ENCODE measurements around the gene TTC34.
A peak's percentile ranks its signal among the peaks of the same experiment; 100 is the strongest.
"Not testable (repeated sequence)": the region's sequence is repeated elsewhere in the genome, so short reads cannot be mapped to it uniquely, and the experiment has no call there.

TTC34 gene

GRCh38 chr1:2750766-2751730 lies 50.4 kb downstream of the TTC34 start:
- DNase-seq; intact Hi-C loops (cut with DNase I): not testable (repeated sequence)

DNA sequence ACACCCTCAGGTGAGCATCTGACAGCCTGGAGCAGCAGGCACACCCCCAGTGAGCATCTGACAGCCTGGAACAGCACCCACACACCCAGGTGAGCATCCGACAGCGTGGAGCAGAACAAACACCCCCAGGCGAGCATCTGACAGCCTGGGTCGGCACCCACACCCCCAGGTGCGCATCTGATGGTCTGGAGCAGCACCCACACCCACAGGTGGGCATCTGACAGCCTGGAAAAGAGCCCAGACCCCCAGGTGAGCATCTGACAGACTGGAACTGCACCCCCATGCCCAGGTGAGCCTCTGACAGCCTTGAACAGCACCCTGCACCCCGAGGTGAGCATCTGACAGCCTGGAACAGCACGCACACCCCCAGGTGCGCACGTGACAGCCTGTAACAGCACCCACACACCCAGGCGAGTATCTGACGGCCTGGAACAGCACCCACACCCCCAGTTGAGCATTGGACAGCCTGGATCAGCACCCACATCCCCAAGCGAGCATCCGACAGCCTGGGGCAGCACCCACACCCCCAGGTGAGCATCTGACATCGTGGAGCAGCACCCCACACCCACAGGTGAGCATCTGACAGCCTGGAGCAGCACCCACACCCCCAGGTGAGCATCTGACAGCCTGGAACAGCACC lies 51.3 kb downstream of the TTC34 start:
- intact Hi-C loops (cut with DNase I); DNase-seq: not testable (repeated sequence)

GRCh38 chr1:2748626-2749025 lies 52.9 kb downstream of the TTC34 start:
- DNase-seq; intact Hi-C loops (cut with DNase I): not testable (repeated sequence)

DNA sequence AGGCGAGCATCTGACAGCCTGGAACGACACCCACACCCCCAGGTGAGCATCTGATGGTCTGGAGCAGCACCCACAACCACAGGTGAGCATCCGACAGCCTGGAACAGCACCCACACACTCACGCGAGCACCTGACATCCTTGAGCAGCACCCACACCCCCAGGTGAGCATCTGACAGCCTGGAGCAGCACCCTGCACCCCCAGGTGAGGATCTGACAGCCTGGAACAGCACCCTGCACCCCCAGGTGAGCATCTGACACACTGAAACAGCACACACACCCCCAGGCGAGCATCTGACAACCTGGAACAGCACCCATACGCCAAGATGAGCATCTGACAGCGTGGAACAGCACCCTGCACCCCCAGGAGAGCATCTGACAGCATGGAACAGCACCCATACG lies 106.7 kb downstream of the TTC34 start:
- DNase-seq; intact Hi-C loops (cut with DNase I): not testable (repeated sequence)

GRCh38 chr1:2690180-2690579 lies 111.3 kb downstream of the TTC34 start:
- intact Hi-C loops (cut with DNase I); DNase-seq: not testable (repeated sequence)

GRCh38 chr1:2688336-2688665 lies 113.2 kb downstream of the TTC34 start:
- intact Hi-C loops (cut with DNase I); DNase-seq: not testable (repeated sequence)

GRCh38 chr1:2687638-2688335 lies 113.7 kb downstream of the TTC34 start:
- DNase-seq: peak in 10 of 42 donors; percentile 7 to 43 (median 25)
- intact Hi-C loops (cut with DNase I): not testable (repeated sequence)

GRCh38 chr1:2687174-2687591 lies 114.3 kb downstream of the TTC34 start:
- intact Hi-C loops (cut with DNase I): not testable (repeated sequence)
- DNase-seq: peak in 1 of 42 donors; percentile 33

DNA sequence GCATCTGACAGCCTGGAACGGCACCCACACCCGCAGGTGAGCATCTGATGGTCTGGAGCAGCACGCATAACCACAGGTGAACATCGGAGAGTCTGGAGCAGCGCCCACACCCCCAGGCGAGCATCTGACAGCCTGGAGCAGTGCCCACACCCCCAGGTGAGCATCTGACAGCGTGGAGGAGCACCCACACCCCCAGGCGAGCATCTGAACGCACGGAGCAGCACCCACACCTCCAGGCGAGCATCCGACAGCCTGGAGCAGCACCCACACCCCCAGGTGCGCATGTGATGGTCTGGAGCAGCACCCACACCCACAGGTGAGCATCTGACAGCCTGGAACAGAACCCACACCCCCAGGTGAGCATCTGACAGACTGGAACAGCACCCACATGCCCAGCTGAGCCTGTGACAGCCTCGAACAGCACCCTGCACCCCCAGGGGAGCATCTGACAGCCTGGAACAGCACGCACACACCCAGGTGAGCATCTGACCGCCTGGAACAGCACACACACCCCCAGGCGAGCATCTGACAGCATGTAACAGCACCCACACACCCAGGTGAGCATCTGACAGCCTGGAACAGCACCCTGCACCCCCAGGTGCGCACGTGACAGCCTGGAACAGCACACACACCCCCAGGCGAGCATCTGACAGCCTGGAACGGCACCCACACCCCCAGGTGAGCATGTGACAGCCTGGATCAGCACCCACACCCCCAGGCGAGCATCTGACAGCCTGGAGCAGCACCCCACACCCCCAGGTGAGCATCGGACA lies 115.2 kb downstream of the TTC34 start:
- DNase-seq; intact Hi-C loops (cut with DNase I): not testable (repeated sequence)

DNA sequence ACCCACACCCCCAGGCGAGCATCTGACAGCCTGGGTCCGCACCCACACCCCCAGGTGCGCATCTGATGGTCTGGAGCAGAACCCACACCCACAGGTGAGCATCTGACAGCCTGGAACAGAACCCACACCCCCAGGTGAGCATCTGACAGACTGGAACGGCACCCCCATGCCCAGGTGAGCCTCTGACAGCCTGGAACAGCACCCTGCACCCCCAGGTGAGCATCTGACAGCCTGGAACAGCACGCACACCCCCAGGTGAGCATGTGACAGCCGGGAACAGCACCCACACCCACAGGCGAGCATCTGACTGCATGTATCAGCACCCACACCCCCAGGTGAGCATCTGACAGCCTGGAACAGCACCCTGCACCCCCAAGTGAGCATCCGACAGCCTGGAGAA lies 115.8 kb downstream of the TTC34 start:
- DNase-seq; intact Hi-C loops (cut with DNase I): not testable (repeated sequence)

GRCh38 chr1:2684878-2685277 lies 116.6 kb downstream of the TTC34 start:
- DNase-seq; intact Hi-C loops (cut with DNase I): not testable (repeated sequence)

- intact Hi-C loops (cut with DNase I): not testable (repeated sequence)
- peak in 21 of 42 donors; percentile 1 to 61 (median 39) for DNase-seq
Measured at GRCh38 chr1:2684000-2684399, 117.5 kb downstream of the TTC34 start.

DNA sequence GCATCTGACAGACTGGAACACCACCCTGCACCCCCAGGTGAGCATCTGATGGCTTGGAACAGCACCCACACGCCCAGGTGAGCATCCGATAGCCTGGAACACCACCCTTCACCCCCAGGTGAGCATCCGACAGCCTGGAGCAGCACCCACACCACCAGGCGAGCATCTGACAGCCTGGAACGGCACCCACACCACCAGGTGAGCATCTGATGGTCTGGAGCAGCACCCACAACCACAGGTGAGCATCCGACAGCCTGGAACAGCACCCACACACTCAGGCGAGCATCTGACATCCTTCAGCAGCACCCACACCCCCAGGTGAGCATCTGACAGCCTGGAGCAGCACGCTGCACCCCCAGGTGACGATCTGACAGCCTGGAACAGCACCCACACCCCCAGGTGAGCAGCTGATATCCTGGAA lies 118.2 kb downstream of the TTC34 start:
- peak in 2 of 42 donors; percentile 7 to 28 for DNase-seq

GRCh38 chr1:2682879-2683278 lies 118.6 kb downstream of the TTC34 start:
- DNase-seq; intact Hi-C loops (cut with DNase I): not testable (repeated sequence)

More for the DNA sequence above, 118.2 kb downstream of the TTC34 start:
- intact Hi-C loops (cut with DNase I): not testable (repeated sequence)

- DNase-seq; intact Hi-C loops (cut with DNase I): not testable (repeated sequence)
Measured at GRCh38 chr1:2676726-2677125, 124.8 kb downstream of the TTC34 start.

DNA sequence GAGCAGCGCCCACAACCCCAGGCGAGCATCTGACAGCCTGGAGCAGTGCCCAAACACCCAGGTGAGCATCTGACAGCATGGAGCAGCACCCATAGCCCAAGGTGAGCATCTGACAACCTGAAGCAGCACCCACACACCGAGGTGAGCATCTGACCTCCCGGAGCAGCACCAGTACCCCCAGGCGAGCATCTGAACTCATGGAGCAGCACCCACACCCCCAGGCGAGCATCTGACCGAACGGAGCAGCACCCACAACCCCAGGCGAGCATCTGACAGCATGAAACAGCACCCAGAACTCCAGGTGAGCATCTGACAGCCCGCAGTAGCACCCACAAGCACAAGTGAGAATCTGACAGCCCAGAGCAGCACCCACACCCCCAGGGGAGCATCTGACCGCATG lies 129.8 kb downstream of the TTC34 start:
- DNase-seq: peak in 6 of 42 donors; percentile 15 to 40 (median 22)
- intact Hi-C loops (cut with DNase I): not testable (repeated sequence)

GRCh38 chr1:2659806-2660205 lies 141.7 kb downstream of the TTC34 start:
- intact Hi-C loops (cut with DNase I): not testable (repeated sequence)
- peak in 12 of 42 donors; percentile 2 to 51 (median 37) for DNase-seq

- intact Hi-C loops (cut with DNase I): not testable (repeated sequence)
- DNase-seq: peak in 5 of 42 donors; percentile 15 to 42 (median 38)
Measured at GRCh38 chr1:2657909-2658308, 143.6 kb downstream of the TTC34 start.
